Endothelial cell (in vitro differentiated cells): Measurements from ENCODE around the gene AMIGO3. TPM values are rescaled to one million over a fixed set of nuclear protein-coding genes. Genes with fewer than 3 reads are reported as not detected.

Experiments
- DNase-seq: peaks from one replicate; pipeline ENCODE4 v3.0.0; 2021; ENCODE audit warnings: low spot score
- H3K27ac Mint-ChIP-seq: one replicate; pipeline ENCODE4 v1.8.0; 2021; ENCODE audit warnings: mixed read lengths, inconsistent platforms; ENCODE audit not compliant: unreplicated experiment
- H3K27me3 Mint-ChIP-seq: one replicate; pipeline ENCODE4 v1.8.0; 2021; ENCODE audit warnings: mild to moderate bottlenecking, moderate library complexity, mixed read lengths, inconsistent platforms; ENCODE audit not compliant: unreplicated experiment
- H3K36me3 Mint-ChIP-seq: one replicate; pipeline ENCODE4 v1.8.0; 2021; ENCODE audit warnings: mild to moderate bottlenecking, low read depth, mixed read lengths, inconsistent platforms; ENCODE audit not compliant: unreplicated experiment
- H3K4me1 Mint-ChIP-seq: one replicate; pipeline ENCODE4 v1.8.0; 2021; ENCODE audit warnings: mild to moderate bottlenecking, mixed read lengths, inconsistent platforms; ENCODE audit not compliant: unreplicated experiment
- H3K4me3 Mint-ChIP-seq: one replicate; pipeline ENCODE4 v1.8.0; 2021; ENCODE audit warnings: mild to moderate bottlenecking, mixed read lengths, inconsistent platforms; ENCODE audit not compliant: unreplicated experiment
- H3K9me3 Mint-ChIP-seq: one replicate; pipeline ENCODE4 v1.8.0; 2021; ENCODE audit warnings: mixed read lengths, inconsistent platforms; ENCODE audit not compliant: unreplicated experiment
- CTCF ChIP-seq: fragments of 200-600 bp; sonication (generic); IDR thresholded peaks from one replicate; pipeline ENCODE4 v1.5.0; 2021; ENCODE audit warnings: antibody characterized with exemption; ENCODE audit not compliant: unreplicated experiment
- total RNA-seq: library from RNA; stranded (reverse); fragmentation: NEBNext Ultra II Directional; extraction: Animal tissue kit (Norgen Biotek cat#: 25700); gene quantifications from one replicate; pipeline ENCODE4 v1.2.1, GENCODE V29; 2021; ENCODE audit not compliant: unreplicated experiment

The AMIGO3 gene
- total RNA-seq, 1 donor from 2014 or later, result 0.56 TPM

GRCh38 chr3:49722896-49723295, 3.4 kb upstream of the AMIGO3 start:
- Mint-ChIP-seq H3K27ac (peak overlapping the region; percentile 93), H3K36me3 (peaks cover 4% of the 10 kb centered on the region), H3K4me3 (peak overlapping the region; percentile 96), H3K27me3 (peaks cover 22% of the 10 kb centered on the region), H3K4me1 (peaks cover 9% of the 10 kb centered on the region), H3K9me3 (no peaks in the 10 kb centered on the region)
- no peak for DNase-seq
- TF ChIP-seq CTCF, result no peak

GRCh38 chr3:49721896-49722781, 2.7 kb upstream of the AMIGO3 start:
- Mint-ChIP-seq H3K9me3 (no peaks in the 10 kb centered on the region), H3K4me1 (peaks cover 14% of the 10 kb centered on the region), H3K27me3 (peaks cover 22% of the 10 kb centered on the region), H3K4me3 (peak overlapping the region; percentile 96), H3K27ac (peak overlapping the region; percentile 57), H3K36me3 (peaks cover 4% of the 10 kb centered on the region)
- DNase-seq, result no peak
- no peak for TF ChIP-seq CTCF

- no peaks in the 10 kb centered on the region for H3K9me3 Mint-ChIP-seq
- peak overlapping the region; percentile 20 for H3K27ac Mint-ChIP-seq
- TF ChIP-seq CTCF, result no peak
- DNase-seq, result no peak
- peaks cover 4% of the 10 kb centered on the region for H3K36me3 Mint-ChIP-seq
- no peak overlapping the region for H3K4me3 Mint-ChIP-seq
- H3K4me1 Mint-ChIP-seq, result peaks cover 14% of the 10 kb centered on the region
- H3K27me3 Mint-ChIP-seq, result peaks cover 22% of the 10 kb centered on the region
These were observed 2.1 kb upstream of the AMIGO3 start for GRCh38 chr3:49721596-49721895.

- H3K27ac Mint-ChIP-seq, result peak overlapping the region; percentile 20
- H3K4me1 Mint-ChIP-seq, result peaks cover 14% of the 10 kb centered on the region
- peak overlapping the region; percentile 73 for H3K4me3 Mint-ChIP-seq
- no peaks in the 10 kb centered on the region for H3K9me3 Mint-ChIP-seq
- DNase-seq, result no peak
- peaks cover 4% of the 10 kb centered on the region for H3K36me3 Mint-ChIP-seq
- peaks cover 23% of the 10 kb centered on the region for H3K27me3 Mint-ChIP-seq
- TF ChIP-seq CTCF, result no peak
These were observed 1.5 kb upstream of the AMIGO3 start for GRCh38 chr3:49720855-49721595.

GRCh38 chr3:49718858-49719213, 648 bp downstream of the AMIGO3 start:
- Mint-ChIP-seq H3K27me3 (peaks cover 21% of the 10 kb centered on the region), H3K4me1 (peaks cover 14% of the 10 kb centered on the region), H3K9me3 (no peaks in the 10 kb centered on the region), H3K27ac (peak overlapping the region; percentile 31), H3K4me3 (peak overlapping the region; percentile 80), H3K36me3 (peaks cover 4% of the 10 kb centered on the region)
- peak; percentile 35 for DNase-seq
- TF ChIP-seq CTCF, result no peak
